ENCODE measurements around the gene RAD18.

DNA sequence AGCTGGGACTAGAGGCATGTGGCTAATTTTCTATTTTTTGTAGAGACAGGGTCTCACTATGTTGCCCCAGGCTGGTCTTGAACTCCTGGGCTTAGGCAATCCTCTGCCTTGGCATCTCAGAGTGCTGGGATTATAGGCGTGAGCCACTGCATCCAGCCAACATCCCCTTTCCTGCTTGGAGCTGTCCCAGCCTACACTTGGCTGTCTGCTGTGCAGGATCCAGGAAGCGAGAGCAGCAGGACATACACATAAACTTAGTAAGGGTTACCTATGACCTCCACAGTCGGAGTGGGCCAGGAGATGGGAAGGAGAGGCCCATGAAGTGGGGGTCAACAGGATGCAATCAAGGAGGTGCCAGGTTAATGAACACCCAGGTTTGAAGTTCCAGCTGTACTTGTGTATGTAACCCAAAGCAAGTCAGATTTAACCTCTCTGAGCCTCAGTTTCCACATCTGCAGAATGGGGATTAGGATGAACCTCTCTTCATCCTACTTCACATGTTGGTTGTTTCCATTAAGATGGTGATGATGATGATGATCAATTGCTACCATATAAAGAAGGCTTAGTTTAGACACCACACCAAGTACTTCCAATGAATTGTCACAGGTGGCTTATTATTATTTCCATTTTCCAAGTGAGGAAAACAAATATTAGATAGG lies 124.4 kb downstream of the RAD18 start:
- TF ChIP-seq GATA3 (IDR thresholded peaks at IDR 0.05; ENCODE audit: low read depth, low read length) (no peak), GATA2 (IDR thresholded peaks at IDR 0.05; ENCODE audit: low read depth, low read length) (no peak)

Measured in SH-SY5Y (cell line).